ENCODE results near the gene MROH7.

MROH7 gene

DNA sequence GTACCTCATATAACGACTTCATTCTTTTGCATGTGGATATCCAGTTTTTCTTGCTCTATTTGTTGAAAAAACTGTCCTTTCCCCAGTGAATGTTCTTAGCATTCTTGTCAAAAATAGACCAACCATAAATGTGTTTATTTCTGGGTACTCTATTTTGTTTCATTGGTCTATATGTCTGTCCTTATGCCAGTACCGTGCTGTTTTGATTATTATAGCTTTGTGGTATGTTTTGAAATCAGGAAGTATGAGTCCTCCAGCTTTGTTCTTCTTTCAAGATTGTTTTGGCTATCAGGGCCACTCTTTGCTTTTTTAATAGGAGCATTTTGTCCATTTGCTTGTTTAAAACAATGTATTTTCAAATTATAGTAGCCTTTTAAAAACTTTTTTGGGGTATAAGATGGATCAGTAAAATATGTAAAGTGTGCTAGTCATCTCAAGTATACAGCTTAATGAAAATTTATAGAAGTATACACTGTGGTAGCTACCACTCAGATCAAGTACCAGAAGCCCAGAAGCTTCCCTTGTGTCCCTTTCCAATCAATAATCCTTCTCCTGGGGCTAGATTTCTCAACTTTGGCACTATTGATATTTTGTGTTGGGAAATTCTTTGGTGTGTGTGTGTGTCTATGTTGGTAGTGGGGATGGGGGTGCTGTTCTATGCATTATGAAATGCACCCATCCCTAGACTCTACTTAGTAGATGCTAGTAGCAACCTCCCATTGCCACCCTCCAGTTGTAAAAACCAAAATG is 16.8 kb downstream of the MROH7 start:
- H3K27ac ChIP-seq = no peak overlapping the region
- TF ChIP-seq, protein P1, sequence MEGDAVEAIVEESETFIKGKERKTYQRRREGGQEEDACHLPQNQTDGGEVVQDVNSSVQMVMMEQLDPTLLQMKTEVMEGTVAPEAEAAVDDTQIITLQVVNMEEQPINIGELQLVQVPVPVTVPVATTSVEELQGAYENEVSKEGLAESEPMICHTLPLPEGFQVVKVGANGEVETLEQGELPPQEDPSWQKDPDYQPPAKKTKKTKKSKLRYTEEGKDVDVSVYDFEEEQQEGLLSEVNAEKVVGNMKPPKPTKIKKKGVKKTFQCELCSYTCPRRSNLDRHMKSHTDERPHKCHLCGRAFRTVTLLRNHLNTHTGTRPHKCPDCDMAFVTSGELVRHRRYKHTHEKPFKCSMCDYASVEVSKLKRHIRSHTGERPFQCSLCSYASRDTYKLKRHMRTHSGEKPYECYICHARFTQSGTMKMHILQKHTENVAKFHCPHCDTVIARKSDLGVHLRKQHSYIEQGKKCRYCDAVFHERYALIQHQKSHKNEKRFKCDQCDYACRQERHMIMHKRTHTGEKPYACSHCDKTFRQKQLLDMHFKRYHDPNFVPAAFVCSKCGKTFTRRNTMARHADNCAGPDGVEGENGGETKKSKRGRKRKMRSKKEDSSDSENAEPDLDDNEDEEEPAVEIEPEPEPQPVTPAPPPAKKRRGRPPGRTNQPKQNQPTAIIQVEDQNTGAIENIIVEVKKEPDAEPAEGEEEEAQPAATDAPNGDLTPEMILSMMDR (conservative IDR thresholded peaks at IDR 0.05) = no peak

DNA sequence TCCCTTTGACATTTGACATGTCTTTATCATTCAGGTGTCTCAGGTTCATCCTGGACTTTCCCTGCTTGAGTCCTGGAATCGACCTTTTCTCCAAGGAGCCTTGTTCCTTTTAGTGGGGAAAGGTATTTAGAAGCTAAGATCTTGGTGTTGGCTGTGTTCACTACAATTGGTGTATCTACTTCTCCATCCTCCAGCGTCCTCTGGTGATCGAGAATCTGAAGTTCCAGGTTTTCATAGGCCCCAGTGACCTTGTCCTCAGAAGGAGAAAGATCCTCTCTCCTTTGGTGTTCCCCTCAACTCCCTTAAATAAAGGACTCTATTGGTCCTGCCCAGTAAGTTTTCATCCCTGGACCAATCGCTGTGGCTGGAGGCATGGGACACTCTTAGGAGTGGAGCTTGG is 22.1 kb downstream of the MROH7 start:
- H3K27ac ChIP-seq = no peak overlapping the region
- TF ChIP-seq, protein P1 (conservative IDR thresholded peaks at IDR 0.05) = no peak

GRCh38 chr1:54664364-54664763 is 22.8 kb downstream of the MROH7 start:
- no peak overlapping the region for H3K27ac ChIP-seq
- TF ChIP-seq, protein P1 (conservative IDR thresholded peaks at IDR 0.05) = no peak

GRCh38 chr1:54665852-54666251 is 24.3 kb downstream of the MROH7 start:
- no peak overlapping the region for H3K27ac ChIP-seq
- TF ChIP-seq, protein P1 (conservative IDR thresholded peaks at IDR 0.05) = no peak

GRCh38 chr1:54666333-54666732 is 24.7 kb downstream of the MROH7 start:
- TF ChIP-seq, protein P1 (conservative IDR thresholded peaks at IDR 0.05) = no peak
- no peak overlapping the region for H3K27ac ChIP-seq

- H3K27ac ChIP-seq = no peak overlapping the region
- TF ChIP-seq, protein P1 (conservative IDR thresholded peaks at IDR 0.05) = no peak
These were observed 26.2 kb downstream of the MROH7 start for GRCh38 chr1:54667797-54668196.

- H3K27ac ChIP-seq = no peak overlapping the region
- TF ChIP-seq, protein P1 (conservative IDR thresholded peaks at IDR 0.05) = no peak
These were observed 27.0 kb downstream of the MROH7 start for GRCh38 chr1:54668567-54668966.

Measured in VCaP (cell line).